PC-9 (cell line): ENCODE data around the gene GSTA5. TPM values are rescaled to one million over a fixed set of nuclear protein-coding genes. Genes with fewer than 3 reads are reported as not detected.
"Not testable (repeated sequence)": the region's sequence is repeated elsewhere in the genome, so short reads cannot be mapped to it uniquely, and the experiment has no call there.

Experiments used
- BruUV-seq: library from RNA; stranded (reverse); fragments of 400-500 nt; replicated peaks from 2 replicates; lab custom pipeline; 2021; lab: Mats Ljungman, UMichigan
- CTCF ChIA-PET: fragments of 300-600 bp; sonication (Branson Sonifier 250); formaldehyde crosslinking; loops from one replicate; lab custom pipeline; 2022; ENCODE audit warnings: antibody characterized with exemption; lab: Charles Lee
- POLR2A ChIA-PET: fragments of 300-600 bp; sonication (Branson Sonifier 250); formaldehyde crosslinking; loops from one replicate; lab custom pipeline; 2022; ENCODE audit warnings: antibody characterized with exemption; ENCODE audit not compliant: unreplicated experiment; lab: Charles Lee
- DNase-seq, 2 experiments: peaks; one replicate each; pipeline versions ENCODE4 v3.0.0 to v3.0.0-alpha.2; 2015 to 2022; ENCODE audit warnings: mixed read lengths in 1 of 2
- H2AFZ ChIP-seq: fragments of 200-600 bp; sonication (generic); 2 replicates; pipeline ENCODE4 v1.8.1; 2017; ENCODE audit warnings: antibody characterized with exemption
- H3F3A ChIP-seq: fragments of 200-600 bp; sonication (generic); 2 replicates; pipeline ENCODE4 v1.8.1; 2017; ENCODE audit warnings: antibody characterized with exemption, mild to moderate bottlenecking, low read depth; ENCODE audit not compliant: insufficient read depth
- H3K27ac ChIP-seq: fragments of 200-600 bp; sonication (generic); 2 replicates; pipeline ENCODE4 v1.6.1; 2016; ENCODE audit warnings: mixed run types
- H3K27me3 ChIP-seq: fragments of 200-600 bp; sonication (generic); 2 replicates; pipeline ENCODE4 v1.6.1; 2016; ENCODE audit warnings: low read depth, mixed run types; ENCODE audit not compliant: insufficient read depth
- H3K36me3 ChIP-seq: fragments of 200-600 bp; sonication (generic); 2 replicates; pipeline ENCODE4 v1.6.1; 2016; ENCODE audit warnings: low read depth, mixed run types
- H3K4me1 ChIP-seq: fragments of 200-600 bp; sonication (generic); replicated peaks from 2 replicates; pipeline ENCODE4 v1.6.1; 2016; ENCODE audit warnings: mixed run types; ENCODE audit not compliant: insufficient read depth
- H3K4me2 ChIP-seq: fragments of 200-600 bp; sonication (generic); 2 replicates; pipeline ENCODE4 v1.6.1; 2017; ENCODE audit warnings: mixed run types
- H3K4me3 ChIP-seq: fragments of 200-600 bp; sonication (generic); 2 replicates; pipeline ENCODE4 v1.6.1; 2016; ENCODE audit warnings: mixed run types
- H3K79me2 ChIP-seq: fragments of 200-600 bp; sonication (generic); 2 replicates; pipeline ENCODE4 v1.6.1; 2017; ENCODE audit warnings: low read depth, mixed run types
- H3K9me2 ChIP-seq: fragments of 200-600 bp; sonication (generic); 2 replicates; pipeline ENCODE4 v1.8.1; 2017; ENCODE audit warnings: mild to moderate bottlenecking; ENCODE audit not compliant: insufficient read depth
- H3K9me3 ChIP-seq: fragments of 200-600 bp; sonication (generic); 2 replicates; pipeline ENCODE4 v1.8.1; 2016; ENCODE audit warnings: low read depth; ENCODE audit not compliant: insufficient read depth
- H4K20me1 ChIP-seq: fragments of 200-600 bp; sonication (generic); 2 replicates; pipeline ENCODE4 v1.8.1; 2017; ENCODE audit not compliant: insufficient read depth
- CTCF ChIP-seq: fragments of 200-600 bp; sonication (generic); conservative IDR thresholded peaks from 2 replicates; pipeline ENCODE4 v1.6.1; 2017; ENCODE audit warnings: mixed run types, antibody characterized with exemption, mild to moderate bottlenecking, moderate library complexity
- EZH2 ChIP-seq: fragments of 200-600 bp; sonication (generic); IDR thresholded peaks from 2 replicates; pipeline ENCODE4 v1.8.0; 2017; ENCODE audit warnings: antibody characterized with exemption, low read depth
- intact Hi-C: fragments of 100-400 bp; cut with micrococcal nuclease; formaldehyde crosslinking; loops from one replicate; pipeline ENCODE4 v1.10.0; 2022; ENCODE audit not compliant: unreplicated experiment
- total RNA-seq: library from RNA; stranded (reverse); gene quantifications from 2 replicates; pipeline ENCODE4 v1.2.3, GENCODE V29; 2021

GSTA5 gene
- total RNA-seq, 1 experiment from 2014 or later: not detected

DNA sequence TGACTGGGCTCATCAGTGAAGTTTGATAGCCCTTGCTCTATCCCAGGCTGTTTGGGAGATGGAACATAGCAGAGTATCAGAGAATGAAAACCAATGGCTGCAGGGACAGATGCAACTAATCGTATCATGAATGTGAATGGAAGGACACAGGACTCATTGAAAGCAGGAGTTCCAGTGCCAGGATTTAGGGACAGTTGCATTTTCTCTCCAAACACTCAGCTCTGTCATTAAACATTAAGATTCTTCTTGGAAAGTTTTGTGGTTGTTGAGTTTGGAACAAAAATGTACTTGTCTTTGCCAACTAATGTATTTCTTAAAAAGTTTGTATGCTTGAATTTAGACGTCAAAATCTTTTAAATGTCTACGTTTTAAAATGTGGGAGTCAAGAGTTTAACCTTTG lies 31.0 kb upstream of the GSTA5 start:
- Histone ChIP-seq H2AFZ (no peak overlapping the region), H3K4me2 (no peak overlapping the region), H3K4me1 (peaks cover 2% of the 10 kb centered on the region), H3K9me3 (no peaks in the 10 kb centered on the region), H3K36me3 (no peaks in the 10 kb centered on the region), H3K27me3 (no peaks in the 10 kb centered on the region; the same call in 1 of the 2 replicates), H3K27ac (no peak overlapping the region), H3K9me2 (no peaks in the 10 kb centered on the region), H3F3A (no peaks in the 10 kb centered on the region), H3K4me3 (no peak overlapping the region), H4K20me1 (no peaks in the 10 kb centered on the region; the same call in 1 of the 2 replicates), H3K79me2 (no peaks in the 10 kb centered on the region)
- no peak for DNase-seq
- ChIA-PET POLR2A (no interaction called here), CTCF (interaction anchor here (0.9 kb wide), 1 partner anchor 114 kb away, joined by 4 read pairs; no protein-coding TSS in a partner anchor)
- TF ChIP-seq EZH2 (no peak), CTCF (no peak)
- no TSS peak for BruUV-seq
- intact Hi-C loops: no loop called here

DNA sequence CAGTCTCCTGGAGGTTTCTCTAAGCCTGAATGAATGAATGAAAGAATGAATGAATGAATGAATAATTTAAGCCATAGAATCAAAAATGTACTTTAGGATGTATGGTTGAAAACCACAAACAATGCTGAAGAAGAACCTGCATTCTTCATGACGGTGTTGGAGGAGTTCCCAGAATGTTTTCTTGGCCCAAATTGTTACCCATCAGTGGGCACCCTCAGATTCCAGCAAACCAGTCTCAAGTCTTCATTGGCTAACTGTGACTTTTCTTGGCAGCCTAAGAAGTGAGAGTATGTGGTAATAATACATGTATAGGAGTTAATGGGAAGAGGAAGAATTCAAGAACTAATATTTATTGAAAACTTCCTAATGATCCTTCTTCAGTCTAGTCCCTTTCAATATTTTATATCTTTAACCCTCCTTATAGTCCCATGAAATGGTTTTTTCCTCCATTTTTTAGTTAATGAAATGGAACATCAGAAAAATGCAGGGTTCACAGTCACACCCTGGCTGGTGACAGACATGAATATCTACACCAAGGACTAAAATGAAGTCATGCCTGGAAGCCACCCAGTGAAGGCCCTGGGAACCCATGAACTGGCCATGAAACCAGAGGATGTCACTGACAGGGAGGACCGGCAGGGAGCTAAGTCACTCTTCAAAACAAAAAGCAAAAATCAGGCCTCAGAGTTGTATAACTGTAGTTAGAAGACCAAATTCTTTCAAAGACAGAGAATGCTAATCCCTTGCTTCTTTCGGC lies 29.9 kb upstream of the GSTA5 start:
- POLR2A ChIA-PET, H3K4me3 ChIP-seq, H3K4me1 ChIP-seq, H3K27me3 ChIP-seq, H3F3A ChIP-seq, H3K4me2 ChIP-seq, H3K9me2 ChIP-seq, intact Hi-C loops, H3K79me2 ChIP-seq, BruUV-seq, CTCF ChIA-PET, H3K27ac ChIP-seq, H4K20me1 ChIP-seq, DNase-seq, H2AFZ ChIP-seq, H3K36me3 ChIP-seq, H3K9me3 ChIP-seq: not testable (repeated sequence)

- H3K36me3 ChIP-seq, H2AFZ ChIP-seq, BruUV-seq, H3K4me1 ChIP-seq, POLR2A ChIA-PET, H3K4me2 ChIP-seq, H3K9me3 ChIP-seq, intact Hi-C loops, H3K27ac ChIP-seq, H3K79me2 ChIP-seq, H3K27me3 ChIP-seq, CTCF ChIA-PET, H3K4me3 ChIP-seq, H3F3A ChIP-seq, H3K9me2 ChIP-seq, DNase-seq, H4K20me1 ChIP-seq: not testable (repeated sequence)
Observed at GRCh38 chr6:52868899-52869298, 28.3 kb upstream of the GSTA5 start.

DNA sequence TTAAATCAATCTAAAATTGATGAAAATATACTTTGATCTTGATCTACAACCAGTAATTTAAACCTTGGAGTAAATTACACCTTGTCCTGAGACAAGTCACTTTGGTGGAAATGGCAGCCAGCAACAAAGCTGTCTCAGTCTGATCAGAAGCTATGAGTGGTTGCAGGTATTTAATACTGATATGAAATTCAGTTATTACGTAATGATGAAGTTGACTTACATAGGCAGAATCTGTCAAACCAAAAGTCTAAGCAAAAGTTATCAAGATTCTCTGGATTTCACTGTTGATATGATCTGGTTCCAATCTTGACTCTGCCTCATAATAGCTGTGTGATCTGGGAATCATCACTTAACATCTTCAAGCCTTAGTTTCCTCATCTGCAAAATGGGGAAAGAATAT lies 27.6 kb upstream of the GSTA5 start:
- Histone ChIP-seq H4K20me1 (no peaks in the 10 kb centered on the region), H3F3A (no peaks in the 10 kb centered on the region), H3K9me3 (no peaks in the 10 kb centered on the region), H3K27me3 (no peaks in the 10 kb centered on the region; the same call in 1 of the 2 replicates), H3K4me2 (no peak overlapping the region), H3K79me2 (no peaks in the 10 kb centered on the region), H2AFZ (no peak overlapping the region), H3K36me3 (no peaks in the 10 kb centered on the region), H3K9me2 (no peaks in the 10 kb centered on the region), H3K4me1 (no peaks in the 10 kb centered on the region), H3K27ac (no peak overlapping the region), H3K4me3 (no peak overlapping the region)
- intact Hi-C loops: no loop called here
- no peak for DNase-seq
- ChIA-PET POLR2A (no interaction called here), CTCF (no interaction called here)
- no TSS peak for BruUV-seq
- TF ChIP-seq CTCF (no peak), EZH2 (no peak)

- DNase-seq, H2AFZ ChIP-seq, H3K4me3 ChIP-seq, H3K79me2 ChIP-seq, H3F3A ChIP-seq, CTCF ChIA-PET, H3K9me2 ChIP-seq, H3K9me3 ChIP-seq, BruUV-seq, H3K27me3 ChIP-seq, H3K27ac ChIP-seq, H3K36me3 ChIP-seq, intact Hi-C loops, H3K4me1 ChIP-seq, H3K4me2 ChIP-seq, H4K20me1 ChIP-seq: not testable (repeated sequence)
- POLR2A ChIA-PET: interaction anchor here (0.6 kb wide), 1 partner anchor 822 kb away, joined by 4 read pairs; no protein-coding TSS in a partner anchor
Observed at GRCh38 chr6:52861151-52861550, 20.5 kb upstream of the GSTA5 start.
